SU-DHL-6 (cell line): ENCODE data around the gene ITGAE.

Experiments
- CTCF ChIP-seq: fragments of 200-600 bp; sonication (generic); IDR thresholded peaks from one replicate; pipeline ENCODE4 v1.5.1; 2017; ENCODE audit warnings: antibody characterized with exemption, mild to moderate bottlenecking, low read length, moderate library complexity; ENCODE audit not compliant: insufficient read depth, poor library complexity, severe bottlenecking
- EZH2phosphoT487 ChIP-seq: fragments of 200-600 bp; sonication (generic), shearing (Covaris generic); conservative IDR thresholded peaks from 2 replicates; pipeline ENCODE4 v1.6.1; 2018; ENCODE audit warnings: mild to moderate bottlenecking, antibody characterized with exemption, low read length, moderate library complexity, mixed read lengths

GRCh38 chr17:3745071-3745470 is 55.9 kb downstream of the ITGAE start:
- TF ChIP-seq CTCF (no peak), EZH2phosphoT487 (no peak)
